HepG2 (cell line): ENCODE data around the gene ZNF419. TPM values are rescaled to one million over a fixed set of nuclear protein-coding genes. Genes with fewer than 3 reads are reported as not detected.
"Not testable (repeated sequence)": the region's sequence is repeated elsewhere in the genome, so short reads cannot be mapped to it uniquely, and the experiment has no call there.

Source experiments
- ATAC-seq: fragments of 200-7000 bp; cut with Tn5 transposase; 3 replicates; pipeline ENCODE4 v1.9.1; 2020; ENCODE audit warnings: mild to moderate bottlenecking, moderate library complexity
- BruUV-seq: library from RNA; stranded (reverse); fragments of 400-500 nt; replicated peaks from 2 replicates; lab custom pipeline; 2021; lab: Mats Ljungman, UMichigan
- CTCF ChIA-PET: fragments of 300-600 bp; formaldehyde crosslinking; extraction: SDS; loops from one replicate; lab custom pipeline; 2021; ENCODE audit warnings: low total read pairs, inconsistent platforms, low intra/inter-chr PET ratio; lab: Yijun Ruan, JAX
- POLR2A ChIA-PET: fragments of 350-600 bp; sonication (Branson Sonifier 250); formaldehyde crosslinking; loops from one replicate; lab custom pipeline; 2020; ENCODE audit warnings: antibody characterized with exemption, inconsistent platforms; lab: Yijun Ruan, JAX
- DNase-seq: peaks from one replicate; pipeline ENCODE4 v3.0.0-alpha.2; 2015; ENCODE audit warnings: low spot score
- FAIRE-seq: peaks from 3 replicates; lab custom pipeline; 2011; peaks lifted over from hg19 to GRCh38; lab: Jason Lieb, UNC
- H2AFZ ChIP-seq: one replicate; pipeline ENCODE4 v1.6.1; 2011; ENCODE audit warnings: low read length, inconsistent platforms
- H3K27ac ChIP-seq: fragments of 300-600 bp; 3 replicates; pipeline ENCODE4 v1.8.0; 2011; ENCODE audit warnings: mixed run types, mild to moderate bottlenecking, mixed read lengths, low read length, inconsistent platforms; ENCODE audit not compliant: insufficient read depth; ENCODE audit errors: extremely low read length
- H3K27me3 ChIP-seq, 2 experiments: fragments of 200-600 bp in 1 of 2; 2 replicates in 1 of 2; 3 replicates in 1 of 2; pipeline versions ENCODE4 v1.6.0 to v1.8.0; 2011; ENCODE audit warnings: low read length in 2 of 2, mild to moderate bottlenecking in 2 of 2, moderate library complexity in 2 of 2, inconsistent platforms in 1 of 2; ENCODE audit not compliant: insufficient read depth in 2 of 2, control insufficient read depth in 1 of 2
- H3K36me3 ChIP-seq, 2 experiments: fragments of 200-600 bp in 1 of 2; replicated peaks in 1 of 2; 2 replicates in 1 of 2; 3 replicates in 1 of 2; pipeline versions ENCODE4 v1.5.1 to v1.8.0; 2011; ENCODE audit warnings: low read length in 2 of 2, inconsistent platforms in 1 of 2; ENCODE audit not compliant: insufficient read depth in 2 of 2, control insufficient read depth in 1 of 2
- H3K4me1 ChIP-seq: 2 replicates; pipeline ENCODE4 v1.5.1; 2012; ENCODE audit warnings: low read length, inconsistent platforms; ENCODE audit not compliant: insufficient read depth
- H3K4me2 ChIP-seq: 2 replicates; pipeline ENCODE4 v1.6.0; 2011; ENCODE audit warnings: low read depth, low read length, inconsistent platforms
- H3K4me3 ChIP-seq, 3 experiments: fragments of 200-600 bp in 1 of 3; sonication (generic), shearing (Covaris generic) in 1 of 3; replicated peaks in 1 of 3; 2 replicates each; pipeline ENCODE4 v1.5.1; 2011 to 2016; ENCODE audit warnings: low read length in 3 of 3, inconsistent platforms in 2 of 3, low read depth in 2 of 3, mild to moderate bottlenecking in 2 of 3, control low read depth in 1 of 3, mixed read lengths in 1 of 3; ENCODE audit not compliant: insufficient read depth in 1 of 3
- H3K79me2 ChIP-seq: one replicate; pipeline ENCODE4 v1.6.1; 2011; ENCODE audit warnings: low read length, inconsistent platforms; ENCODE audit not compliant: insufficient read depth
- H3K9ac ChIP-seq: 2 replicates; pipeline ENCODE4 v1.6.0; 2011; ENCODE audit warnings: mild to moderate bottlenecking, low read depth, low read length, inconsistent platforms; ENCODE audit not compliant: insufficient read depth
- H3K9me3 ChIP-seq: 2 replicates; pipeline ENCODE4 v1.5.1; 2012; ENCODE audit warnings: mild to moderate bottlenecking, low read length
- H4K20me1 ChIP-seq: 2 replicates; pipeline ENCODE4 v1.6.0; 2011; ENCODE audit warnings: inconsistent platforms, mild to moderate bottlenecking, low read length, moderate library complexity; ENCODE audit not compliant: insufficient read depth
- CEBPB ChIP-seq: IDR thresholded peaks from 2 replicates; pipeline ENCODE4 v1.6.1; 2011; ENCODE audit warnings: low read depth, low read length, improper control_type of control experiment, borderline replicate concordance
- HDAC6 ChIP-seq: fragments of 200-600 bp; sonication (generic); IDR thresholded peaks from 2 replicates; pipeline ENCODE4 v1.7.0; 2017; ENCODE audit warnings: mild to moderate bottlenecking, antibody characterized with exemption, low read length, low read depth
- JUNB ChIP-seq: sonication (generic); formaldehyde crosslinking; IDR thresholded peaks from 2 replicates; pipeline ENCODE4 v1.8.0; 2022; ENCODE audit warnings: missing genetic modification reagents, mild to moderate bottlenecking, borderline replicate concordance
- RAD51 ChIP-seq: fragments of 450-650 bp; IDR thresholded peaks from 2 replicates; pipeline ENCODE4 v1.6.1; 2016; ENCODE audit warnings: borderline replicate concordance
- TBX2 ChIP-seq: sonication (generic); formaldehyde crosslinking; IDR thresholded peaks from 2 replicates; pipeline ENCODE4 v1.5.0; 2020; ENCODE audit warnings: missing genetic modification reagents, mild to moderate bottlenecking, borderline replicate concordance
- WGBS: methylation state at CpG from one replicate; pipeline ENCODE4 v1.1.6; 2017; ENCODE audit warnings: low lambda C conversion rate; 5-methylcytosine and 5-hydroxymethylcytosine counted together
- in situ Hi-C: cut with HindIII; loops from 2 replicates; pipeline ENCODE4 v1.10.0; 2017; ENCODE audit warnings: low pct_unique_long_range_greater_than_20kb; ENCODE audit not compliant: extremely low pct_ligation_motif_present
- intact Hi-C: fragments of 100-400 bp; cut with micrococcal nuclease; formaldehyde crosslinking; loops from one replicate; pipeline ENCODE4 v1.10.0; 2022; ENCODE audit not compliant: unreplicated experiment
- polyA plus RNA-seq, 8 experiments: library from polyadenylated mRNA; depleted of rRNA in 3 of 8; stranded (reverse) in 7 of 8; unstranded in 1 of 8; fragments of >200 nt; fragmentation: Illumina TruSeq in 4 of 8; extraction: Trizol in 4 of 8; gene quantifications; 2 replicates each; pipeline versions ENCODE4 v1.2.1 to v1.2.3, GENCODE V29; 2011 to 2016; ENCODE audit warnings: low read depth in 4 of 8, missing spikeins in 1 of 8, mixed read lengths in 1 of 8; ENCODE audit not compliant: insufficient read depth in 1 of 8
- total RNA-seq, 5 experiments: library from RNA; depleted of rRNA; stranded (reverse); fragments of >200 nt; fragmentation: Illumina TruSeq; extraction: Trizol; gene quantifications; 2 replicates each; pipeline ENCODE4 v1.2.3, GENCODE V29; 2016; ENCODE audit warnings: low read depth in 1 of 5
- TF ChIP-seq, protein P1 (sequence below): sonication (generic); formaldehyde crosslinking; IDR thresholded peaks from 2 replicates; pipeline ENCODE4 v1.4.0; 2020; ENCODE audit warnings: low read depth, missing genetic modification reagents

Gene ZNF419
- total and polyA plus RNA-seq, 2 of the 13 experiments (the other 11 are each of a cell fraction or from before 2014, with no cell fraction given) = 8.5 to 8.8 TPM

DNA sequence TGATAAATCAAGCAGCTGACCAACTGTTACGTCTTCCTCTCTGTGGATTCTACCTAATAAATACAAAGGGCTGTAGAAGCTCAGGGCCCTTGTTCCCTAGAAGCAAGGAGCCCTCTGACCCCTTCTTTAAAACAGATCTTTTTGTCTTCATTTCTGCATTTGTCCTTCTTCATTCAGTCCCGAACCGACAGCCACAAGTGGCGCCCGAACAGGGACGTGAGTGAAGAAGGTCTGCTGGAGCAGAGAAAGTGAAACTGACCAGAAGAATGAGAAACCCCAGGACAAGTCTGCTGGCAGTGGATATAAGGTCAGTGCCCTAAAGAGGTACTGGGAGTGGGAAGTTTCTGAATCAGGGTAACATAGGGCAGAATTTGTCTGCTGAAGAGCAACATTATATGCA is 25.3 kb downstream of the ZNF419 start (continued):
- TF ChIP-seq HDAC6 (no peak), RAD51 (no peak), JUNB (CRISPR knock-in tag) (no peak)
- TF ChIP-seq, protein P1, sequence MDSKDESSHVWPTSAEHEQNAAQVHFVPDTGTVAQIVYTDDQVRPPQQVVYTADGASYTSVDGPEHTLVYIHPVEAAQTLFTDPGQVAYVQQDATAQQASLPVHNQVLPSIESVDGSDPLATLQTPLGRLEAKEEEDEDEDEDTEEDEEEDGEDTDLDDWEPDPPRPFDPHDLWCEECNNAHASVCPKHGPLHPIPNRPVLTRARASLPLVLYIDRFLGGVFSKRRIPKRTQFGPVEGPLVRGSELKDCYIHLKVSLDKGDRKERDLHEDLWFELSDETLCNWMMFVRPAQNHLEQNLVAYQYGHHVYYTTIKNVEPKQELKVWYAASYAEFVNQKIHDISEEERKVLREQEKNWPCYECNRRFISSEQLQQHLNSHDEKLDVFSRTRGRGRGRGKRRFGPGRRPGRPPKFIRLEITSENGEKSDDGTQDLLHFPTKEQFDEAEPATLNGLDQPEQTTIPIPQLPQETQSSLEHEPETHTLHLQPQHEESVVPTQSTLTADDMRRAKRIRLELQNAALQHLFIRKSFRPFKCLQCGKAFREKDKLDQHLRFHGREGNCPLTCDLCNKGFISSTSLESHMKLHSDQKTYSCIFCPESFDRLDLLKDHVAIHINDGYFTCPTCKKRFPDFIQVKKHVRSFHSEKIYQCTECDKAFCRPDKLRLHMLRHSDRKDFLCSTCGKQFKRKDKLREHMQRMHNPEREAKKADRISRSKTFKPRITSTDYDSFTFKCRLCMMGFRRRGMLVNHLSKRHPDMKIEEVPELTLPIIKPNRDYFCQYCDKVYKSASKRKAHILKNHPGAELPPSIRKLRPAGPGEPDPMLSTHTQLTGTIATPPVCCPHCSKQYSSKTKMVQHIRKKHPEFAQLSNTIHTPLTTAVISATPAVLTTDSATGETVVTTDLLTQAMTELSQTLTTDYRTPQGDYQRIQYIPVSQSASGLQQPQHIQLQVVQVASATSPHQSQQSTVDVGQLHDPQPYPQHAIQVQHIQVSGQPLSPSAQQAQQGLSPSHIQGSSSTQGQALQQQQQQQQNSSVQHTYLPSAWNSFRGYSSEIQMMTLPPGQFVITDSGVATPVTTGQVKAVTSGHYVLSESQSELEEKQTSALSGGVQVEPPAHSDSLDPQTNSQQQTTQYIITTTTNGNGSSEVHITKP = no peak

DNA sequence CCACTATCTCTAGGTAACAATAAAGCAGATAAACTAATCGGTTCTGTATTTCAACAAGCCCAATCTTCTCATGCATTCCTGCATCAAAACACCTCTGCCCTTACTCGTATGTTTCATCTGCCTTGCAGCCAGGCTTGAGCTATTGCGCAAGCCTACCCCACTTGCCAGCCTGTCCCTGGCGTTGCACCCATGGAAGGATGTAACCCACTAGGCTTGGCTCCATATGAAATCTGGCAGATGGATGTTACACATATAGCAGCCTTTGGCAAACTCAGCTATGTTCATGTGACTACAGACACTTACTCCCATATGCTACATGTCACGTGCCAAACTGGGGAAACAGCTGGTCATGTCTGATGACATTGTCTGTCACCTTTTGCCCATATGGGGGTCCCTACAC is 27.7 kb downstream of the ZNF419 start:
- no peak overlapping the region for H2AFZ ChIP-seq
- BruUV-seq = no TSS peak
- intact Hi-C loops (no loop called here), in situ Hi-C loops (no loop called here)
- no peak overlapping the region for H3K9ac ChIP-seq
- H3K4me2 ChIP-seq = no peak overlapping the region
- H3K4me3 ChIP-seq = no peak overlapping the region
- TF ChIP-seq CEBPB = peak; percentile 83
- TF ChIP-seq TBX2 (CRISPR knock-in tag) = no peak
- FAIRE-seq (no peak), DNase-seq (no peak), ATAC-seq (no peak)
- POLR2A ChIA-PET = no interaction called here
- H3K27me3 ChIP-seq = no peaks in the 10 kb centered on the region
- CTCF ChIA-PET = no interaction called here
- H3K27ac ChIP-seq = no peak overlapping the region
- H3K9me3 ChIP-seq = peaks cover 41% of the 10 kb centered on the region
- no peaks in the 10 kb centered on the region for H3K36me3 ChIP-seq
- 67% methylated on average over 5 of the region's 5 CpGs for WGBS
- no peaks in the 10 kb centered on the region for H3K79me2 ChIP-seq
- no peaks in the 10 kb centered on the region for H4K20me1 ChIP-seq
- no peaks in the 10 kb centered on the region for H3K4me1 ChIP-seq

DNA sequence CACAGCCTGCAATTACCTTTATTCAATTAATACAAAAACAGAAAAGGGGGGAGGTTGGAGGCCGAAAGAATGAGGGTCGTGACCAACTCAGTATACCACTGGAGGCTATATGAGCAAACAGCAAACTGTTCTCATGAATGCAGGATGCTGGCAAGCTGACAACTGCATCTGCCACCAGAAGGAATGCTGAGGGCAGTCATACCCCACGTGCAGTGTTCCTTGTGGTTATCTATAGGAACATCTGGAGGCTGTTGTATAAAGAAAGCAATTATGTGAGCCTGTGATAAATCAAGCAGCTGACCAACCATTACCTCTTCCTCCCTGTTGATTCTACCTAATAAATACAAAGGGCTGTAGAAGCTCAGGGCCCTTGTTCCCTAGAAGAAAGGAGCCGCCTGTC is 30.5 kb downstream of the ZNF419 start:
- FAIRE-seq, in situ Hi-C loops: not testable (repeated sequence)

More for the DNA sequence above, 30.5 kb downstream of the ZNF419 start:
- H3K4me3 ChIP-seq, H3K27ac ChIP-seq, POLR2A ChIA-PET, DNase-seq, H3K4me1 ChIP-seq, H4K20me1 ChIP-seq, intact Hi-C loops, H3K79me2 ChIP-seq, H3K9ac ChIP-seq, H3K4me2 ChIP-seq, H3K36me3 ChIP-seq, BruUV-seq, ATAC-seq, H2AFZ ChIP-seq, H3K27me3 ChIP-seq, CTCF ChIA-PET: not testable (repeated sequence)
- peaks cover 24% of the 10 kb centered on the region for H3K9me3 ChIP-seq
- 56% methylated on average over 4 of the region's 4 CpGs for WGBS
